WTC11 (cell line): Measurements from ENCODE around the gene FAT2. TPM values are rescaled to one million over a fixed set of nuclear protein-coding genes. Genes with fewer than 3 reads are reported as not detected.

Experiments used
- ATAC-seq: fragments of 200-7000 bp; cut with Tn5 transposase; 2 replicates; pipeline ENCODE4 v1.10.0; 2021; ENCODE audit warnings: mild to moderate bottlenecking, moderate library complexity
- CTCF ChIA-PET: fragments of 300-600 bp; sonication (Branson Sonifier 250); formaldehyde crosslinking; loops from one replicate; lab custom pipeline; 2021; ENCODE audit warnings: antibody characterized with exemption; lab: Charles Lee
- POLR2A ChIA-PET: fragments of 350-600 bp; sonication (Branson Sonifier 250); formaldehyde crosslinking; loops from one replicate; lab custom pipeline; 2021; ENCODE audit warnings: antibody characterized with exemption; lab: Charles Lee
- DNase-seq: peaks from one replicate; pipeline ENCODE4 v3.0.0; 2021; ENCODE audit warnings: low spot score
- H3K27ac Mint-ChIP-seq: 2 replicates; pipeline ENCODE4 v1.8.0; 2021; ENCODE audit warnings: mixed read lengths
- H3K27me3 Mint-ChIP-seq: 2 replicates; pipeline ENCODE4 v1.8.0; 2021; ENCODE audit warnings: low read depth, mild to moderate bottlenecking, moderate library complexity, mixed read lengths
- H3K36me3 Mint-ChIP-seq: 2 replicates; pipeline ENCODE4 v1.8.0; 2021; ENCODE audit warnings: mixed read lengths
- H3K4me1 Mint-ChIP-seq: 2 replicates; pipeline ENCODE4 v1.8.0; 2022; ENCODE audit warnings: mixed read lengths
- H3K4me3 Mint-ChIP-seq: 2 replicates; pipeline ENCODE4 v1.8.0; 2021; ENCODE audit warnings: mild to moderate bottlenecking, moderate library complexity, mixed read lengths
- H3K9me3 Mint-ChIP-seq: 2 replicates; pipeline ENCODE4 v1.8.0; 2021; ENCODE audit warnings: mixed read lengths
- CBFB ChIP-seq: sonication (generic); formaldehyde crosslinking; IDR thresholded peaks from 2 replicates; pipeline ENCODE4 v1.8.1; 2022; ENCODE audit warnings: mild to moderate bottlenecking, low read depth, missing genetic modification reagents
- JAZF1 ChIP-seq: fragments of 250-450 bp; sonication (Bioruptor Pico); IDR thresholded peaks from 2 replicates; pipeline ENCODE4 v1.9.0; 2021; ENCODE audit warnings: moderate library complexity, mild to moderate bottlenecking, inconsistent platforms
- KAT7 ChIP-seq: sonication (generic); formaldehyde crosslinking; IDR thresholded peaks from 2 replicates; pipeline ENCODE4 v1.8.1; 2023; ENCODE audit warnings: missing genetic modification reagents, mild to moderate bottlenecking, borderline replicate concordance
- NFE2L1 ChIP-seq: sonication (generic); formaldehyde crosslinking; IDR thresholded peaks from 2 replicates; pipeline ENCODE4 v1.8.1; 2023; ENCODE audit warnings: missing genetic modification reagents
- NR3C1 ChIP-seq: sonication (generic); formaldehyde crosslinking; conservative IDR thresholded peaks from 2 replicates; pipeline ENCODE4 v1.8.1; 2023; ENCODE audit warnings: low read depth, mild to moderate bottlenecking, missing genetic modification reagents
- OVOL2 ChIP-seq: fragments of 250-450 bp; sonication (Bioruptor Pico); IDR thresholded peaks from 2 replicates; pipeline ENCODE4 v1.9.0; 2021; ENCODE audit warnings: mild to moderate bottlenecking, borderline replicate concordance
- RORB ChIP-seq: fragments of 250-450 bp; sonication (Bioruptor Pico); IDR thresholded peaks from 2 replicates; pipeline ENCODE4 v1.9.0; 2021; ENCODE audit warnings: mild to moderate bottlenecking
- SMAD3 ChIP-seq: sonication (generic); formaldehyde crosslinking; IDR thresholded peaks from 2 replicates; pipeline ENCODE4 v1.8.0; 2022; ENCODE audit warnings: missing genetic modification reagents, mild to moderate bottlenecking, borderline replicate concordance
- SOX15 ChIP-seq: fragments of 250-450 bp; sonication (Bioruptor Pico); IDR thresholded peaks from 2 replicates; pipeline ENCODE4 v1.9.0; 2021; ENCODE audit warnings: mild to moderate bottlenecking
- SP1 ChIP-seq: sonication (generic); formaldehyde crosslinking; conservative IDR thresholded peaks from 2 replicates; pipeline ENCODE4 v1.8.1; 2022; ENCODE audit warnings: missing genetic modification reagents
- TCF7 ChIP-seq: sonication (generic); formaldehyde crosslinking; IDR thresholded peaks from 2 replicates; pipeline ENCODE4 v1.8.0; 2022; ENCODE audit warnings: mild to moderate bottlenecking, low read depth, missing genetic modification reagents, moderate library complexity
- TEAD1 ChIP-seq: sonication (generic); formaldehyde crosslinking; IDR thresholded peaks from 2 replicates; pipeline ENCODE4 v1.8.0; 2022; ENCODE audit warnings: mild to moderate bottlenecking, missing genetic modification reagents
- ZNF263 ChIP-seq: sonication (generic); formaldehyde crosslinking; IDR thresholded peaks from 2 replicates; pipeline ENCODE4 v1.8.1; 2022; ENCODE audit warnings: low read depth, mild to moderate bottlenecking, moderate library complexity, missing genetic modification reagents
- total RNA-seq: library from RNA; stranded (reverse); gene quantifications from 3 replicates; pipeline ENCODE4 v1.2.3, GENCODE V29; 2021
- TF ChIP-seq, protein P1 (sequence below): fragments of 250-450 bp; sonication (Bioruptor Pico); IDR thresholded peaks from 2 replicates; pipeline ENCODE4 v1.9.0; 2021; ENCODE audit warnings: mild to moderate bottlenecking, borderline replicate concordance
- TF ChIP-seq, protein P2 (sequence below): fragments of 250-450 bp; sonication (Bioruptor Pico); IDR thresholded peaks from 2 replicates; pipeline ENCODE4 v1.9.0; 2021; ENCODE audit warnings: mild to moderate bottlenecking
- TF ChIP-seq, protein P3 (sequence below): sonication (generic); formaldehyde crosslinking; conservative IDR thresholded peaks from 2 replicates; pipeline ENCODE4 v1.8.1; 2023; ENCODE audit warnings: mild to moderate bottlenecking, low read depth, missing genetic modification reagents, moderate library complexity
- TF ChIP-seq, protein P4 (sequence below): sonication (generic); formaldehyde crosslinking; IDR thresholded peaks from 2 replicates; pipeline ENCODE4 v1.8.0; 2023; ENCODE audit warnings: missing genetic modification reagents, mild to moderate bottlenecking, borderline replicate concordance
- TF ChIP-seq, protein P5 (sequence below): sonication (generic); formaldehyde crosslinking; IDR thresholded peaks from 2 replicates; pipeline ENCODE4 v1.8.1; 2022; ENCODE audit warnings: mild to moderate bottlenecking, moderate library complexity, missing genetic modification reagents
- TF ChIP-seq, protein P6 (sequence below): sonication (generic); formaldehyde crosslinking; IDR thresholded peaks from 2 replicates; pipeline ENCODE4 v1.8.1; 2023; ENCODE audit warnings: mild to moderate bottlenecking, missing genetic modification reagents, moderate library complexity
- TF ChIP-seq, protein P7 (sequence below): sonication (generic); formaldehyde crosslinking; IDR thresholded peaks from 2 replicates; pipeline ENCODE4 v1.8.1; 2023; ENCODE audit warnings: mild to moderate bottlenecking, missing genetic modification reagents, borderline replicate concordance

The FAT2 gene
- total RNA-seq, 1 experiment from 2014 or later = 0.26 TPM

DNA sequence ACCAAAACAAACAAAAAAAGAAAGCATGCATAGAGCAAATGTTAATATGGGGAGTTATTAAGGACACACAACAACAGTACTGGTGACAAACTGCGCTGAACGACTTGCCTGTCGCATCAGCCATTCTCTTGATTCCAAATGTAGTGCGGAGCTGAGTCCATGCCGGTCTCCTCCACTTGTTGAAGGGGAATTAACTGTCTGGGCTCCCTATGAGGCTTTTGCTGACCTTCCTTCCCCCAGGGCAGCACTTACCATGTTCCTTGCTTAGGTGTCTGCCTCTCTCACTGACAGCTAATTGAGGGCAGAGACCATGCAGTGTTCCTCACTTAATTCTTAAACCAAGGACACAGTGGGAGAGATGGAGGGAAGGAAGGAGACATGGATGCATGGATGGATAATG, 40.8 kb upstream of the FAT2 start:
- POLR2A ChIA-PET = no interaction called here
- H3K27ac Mint-ChIP-seq = no peak overlapping the region
- ATAC-seq = no peak

More for the DNA sequence above, 40.8 kb upstream of the FAT2 start:
- no peak for DNase-seq
- 0 out of 2 replicates have a peak, but pooled peaks cover 4% of the 10 kb centered on the region for H3K4me1 Mint-ChIP-seq
- H3K4me3 Mint-ChIP-seq = no peak overlapping the region
- TF ChIP-seq TCF7 (CRISPR knock-in tag) (no peak), CBFB (no peak), SMAD3 (no peak), OVOL2 (CRISPR knock-in tag) (no peak), SOX15 (CRISPR knock-in tag) (no peak), JAZF1 (CRISPR knock-in tag) (no peak), RORB (no peak), TEAD1 (CRISPR knock-in tag) (no peak), ZNF263 (no peak), NR3C1 (no peak), KAT7 (no peak), SP1 (CRISPR knock-in tag) (no peak), NFE2L1 (CRISPR knock-in tag) (no peak)
- TF ChIP-seq, protein P1, sequence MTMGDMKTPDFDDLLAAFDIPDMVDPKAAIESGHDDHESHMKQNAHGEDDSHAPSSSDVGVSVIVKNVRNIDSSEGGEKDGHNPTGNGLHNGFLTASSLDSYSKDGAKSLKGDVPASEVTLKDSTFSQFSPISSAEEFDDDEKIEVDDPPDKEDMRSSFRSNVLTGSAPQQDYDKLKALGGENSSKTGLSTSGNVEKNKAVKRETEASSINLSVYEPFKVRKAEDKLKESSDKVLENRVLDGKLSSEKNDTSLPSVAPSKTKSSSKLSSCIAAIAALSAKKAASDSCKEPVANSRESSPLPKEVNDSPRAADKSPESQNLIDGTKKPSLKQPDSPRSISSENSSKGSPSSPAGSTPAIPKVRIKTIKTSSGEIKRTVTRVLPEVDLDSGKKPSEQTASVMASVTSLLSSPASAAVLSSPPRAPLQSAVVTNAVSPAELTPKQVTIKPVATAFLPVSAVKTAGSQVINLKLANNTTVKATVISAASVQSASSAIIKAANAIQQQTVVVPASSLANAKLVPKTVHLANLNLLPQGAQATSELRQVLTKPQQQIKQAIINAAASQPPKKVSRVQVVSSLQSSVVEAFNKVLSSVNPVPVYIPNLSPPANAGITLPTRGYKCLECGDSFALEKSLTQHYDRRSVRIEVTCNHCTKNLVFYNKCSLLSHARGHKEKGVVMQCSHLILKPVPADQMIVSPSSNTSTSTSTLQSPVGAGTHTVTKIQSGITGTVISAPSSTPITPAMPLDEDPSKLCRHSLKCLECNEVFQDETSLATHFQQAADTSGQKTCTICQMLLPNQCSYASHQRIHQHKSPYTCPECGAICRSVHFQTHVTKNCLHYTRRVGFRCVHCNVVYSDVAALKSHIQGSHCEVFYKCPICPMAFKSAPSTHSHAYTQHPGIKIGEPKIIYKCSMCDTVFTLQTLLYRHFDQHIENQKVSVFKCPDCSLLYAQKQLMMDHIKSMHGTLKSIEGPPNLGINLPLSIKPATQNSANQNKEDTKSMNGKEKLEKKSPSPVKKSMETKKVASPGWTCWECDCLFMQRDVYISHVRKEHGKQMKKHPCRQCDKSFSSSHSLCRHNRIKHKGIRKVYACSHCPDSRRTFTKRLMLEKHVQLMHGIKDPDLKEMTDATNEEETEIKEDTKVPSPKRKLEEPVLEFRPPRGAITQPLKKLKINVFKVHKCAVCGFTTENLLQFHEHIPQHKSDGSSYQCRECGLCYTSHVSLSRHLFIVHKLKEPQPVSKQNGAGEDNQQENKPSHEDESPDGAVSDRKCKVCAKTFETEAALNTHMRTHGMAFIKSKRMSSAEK (CRISPR knock-in tag) = no peak
- TF ChIP-seq, protein P2, sequence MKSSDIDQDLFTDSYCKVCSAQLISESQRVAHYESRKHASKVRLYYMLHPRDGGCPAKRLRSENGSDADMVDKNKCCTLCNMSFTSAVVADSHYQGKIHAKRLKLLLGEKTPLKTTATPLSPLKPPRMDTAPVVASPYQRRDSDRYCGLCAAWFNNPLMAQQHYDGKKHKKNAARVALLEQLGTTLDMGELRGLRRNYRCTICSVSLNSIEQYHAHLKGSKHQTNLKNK (CRISPR knock-in tag) = no peak
- TF ChIP-seq, protein P3, sequence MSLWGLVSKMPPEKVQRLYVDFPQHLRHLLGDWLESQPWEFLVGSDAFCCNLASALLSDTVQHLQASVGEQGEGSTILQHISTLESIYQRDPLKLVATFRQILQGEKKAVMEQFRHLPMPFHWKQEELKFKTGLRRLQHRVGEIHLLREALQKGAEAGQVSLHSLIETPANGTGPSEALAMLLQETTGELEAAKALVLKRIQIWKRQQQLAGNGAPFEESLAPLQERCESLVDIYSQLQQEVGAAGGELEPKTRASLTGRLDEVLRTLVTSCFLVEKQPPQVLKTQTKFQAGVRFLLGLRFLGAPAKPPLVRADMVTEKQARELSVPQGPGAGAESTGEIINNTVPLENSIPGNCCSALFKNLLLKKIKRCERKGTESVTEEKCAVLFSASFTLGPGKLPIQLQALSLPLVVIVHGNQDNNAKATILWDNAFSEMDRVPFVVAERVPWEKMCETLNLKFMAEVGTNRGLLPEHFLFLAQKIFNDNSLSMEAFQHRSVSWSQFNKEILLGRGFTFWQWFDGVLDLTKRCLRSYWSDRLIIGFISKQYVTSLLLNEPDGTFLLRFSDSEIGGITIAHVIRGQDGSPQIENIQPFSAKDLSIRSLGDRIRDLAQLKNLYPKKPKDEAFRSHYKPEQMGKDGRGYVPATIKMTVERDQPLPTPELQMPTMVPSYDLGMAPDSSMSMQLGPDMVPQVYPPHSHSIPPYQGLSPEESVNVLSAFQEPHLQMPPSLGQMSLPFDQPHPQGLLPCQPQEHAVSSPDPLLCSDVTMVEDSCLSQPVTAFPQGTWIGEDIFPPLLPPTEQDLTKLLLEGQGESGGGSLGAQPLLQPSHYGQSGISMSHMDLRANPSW (CRISPR knock-in tag) = no peak
- TF ChIP-seq, protein P4, sequence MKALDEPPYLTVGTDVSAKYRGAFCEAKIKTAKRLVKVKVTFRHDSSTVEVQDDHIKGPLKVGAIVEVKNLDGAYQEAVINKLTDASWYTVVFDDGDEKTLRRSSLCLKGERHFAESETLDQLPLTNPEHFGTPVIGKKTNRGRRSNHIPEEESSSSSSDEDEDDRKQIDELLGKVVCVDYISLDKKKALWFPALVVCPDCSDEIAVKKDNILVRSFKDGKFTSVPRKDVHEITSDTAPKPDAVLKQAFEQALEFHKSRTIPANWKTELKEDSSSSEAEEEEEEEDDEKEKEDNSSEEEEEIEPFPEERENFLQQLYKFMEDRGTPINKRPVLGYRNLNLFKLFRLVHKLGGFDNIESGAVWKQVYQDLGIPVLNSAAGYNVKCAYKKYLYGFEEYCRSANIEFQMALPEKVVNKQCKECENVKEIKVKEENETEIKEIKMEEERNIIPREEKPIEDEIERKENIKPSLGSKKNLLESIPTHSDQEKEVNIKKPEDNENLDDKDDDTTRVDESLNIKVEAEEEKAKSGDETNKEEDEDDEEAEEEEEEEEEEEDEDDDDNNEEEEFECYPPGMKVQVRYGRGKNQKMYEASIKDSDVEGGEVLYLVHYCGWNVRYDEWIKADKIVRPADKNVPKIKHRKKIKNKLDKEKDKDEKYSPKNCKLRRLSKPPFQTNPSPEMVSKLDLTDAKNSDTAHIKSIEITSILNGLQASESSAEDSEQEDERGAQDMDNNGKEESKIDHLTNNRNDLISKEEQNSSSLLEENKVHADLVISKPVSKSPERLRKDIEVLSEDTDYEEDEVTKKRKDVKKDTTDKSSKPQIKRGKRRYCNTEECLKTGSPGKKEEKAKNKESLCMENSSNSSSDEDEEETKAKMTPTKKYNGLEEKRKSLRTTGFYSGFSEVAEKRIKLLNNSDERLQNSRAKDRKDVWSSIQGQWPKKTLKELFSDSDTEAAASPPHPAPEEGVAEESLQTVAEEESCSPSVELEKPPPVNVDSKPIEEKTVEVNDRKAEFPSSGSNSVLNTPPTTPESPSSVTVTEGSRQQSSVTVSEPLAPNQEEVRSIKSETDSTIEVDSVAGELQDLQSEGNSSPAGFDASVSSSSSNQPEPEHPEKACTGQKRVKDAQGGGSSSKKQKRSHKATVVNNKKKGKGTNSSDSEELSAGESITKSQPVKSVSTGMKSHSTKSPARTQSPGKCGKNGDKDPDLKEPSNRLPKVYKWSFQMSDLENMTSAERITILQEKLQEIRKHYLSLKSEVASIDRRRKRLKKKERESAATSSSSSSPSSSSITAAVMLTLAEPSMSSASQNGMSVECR (CRISPR knock-in tag) = no peak
- TF ChIP-seq, protein P5, sequence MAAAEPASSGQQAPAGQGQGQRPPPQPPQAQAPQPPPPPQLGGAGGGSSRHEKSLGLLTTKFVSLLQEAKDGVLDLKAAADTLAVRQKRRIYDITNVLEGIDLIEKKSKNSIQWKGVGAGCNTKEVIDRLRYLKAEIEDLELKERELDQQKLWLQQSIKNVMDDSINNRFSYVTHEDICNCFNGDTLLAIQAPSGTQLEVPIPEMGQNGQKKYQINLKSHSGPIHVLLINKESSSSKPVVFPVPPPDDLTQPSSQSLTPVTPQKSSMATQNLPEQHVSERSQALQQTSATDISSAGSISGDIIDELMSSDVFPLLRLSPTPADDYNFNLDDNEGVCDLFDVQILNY (CRISPR knock-in tag) = no peak
- TF ChIP-seq, protein P6, sequence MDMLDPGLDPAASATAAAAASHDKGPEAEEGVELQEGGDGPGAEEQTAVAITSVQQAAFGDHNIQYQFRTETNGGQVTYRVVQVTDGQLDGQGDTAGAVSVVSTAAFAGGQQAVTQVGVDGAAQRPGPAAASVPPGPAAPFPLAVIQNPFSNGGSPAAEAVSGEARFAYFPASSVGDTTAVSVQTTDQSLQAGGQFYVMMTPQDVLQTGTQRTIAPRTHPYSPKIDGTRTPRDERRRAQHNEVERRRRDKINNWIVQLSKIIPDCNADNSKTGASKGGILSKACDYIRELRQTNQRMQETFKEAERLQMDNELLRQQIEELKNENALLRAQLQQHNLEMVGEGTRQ = no peak
- TF ChIP-seq, protein P7, sequence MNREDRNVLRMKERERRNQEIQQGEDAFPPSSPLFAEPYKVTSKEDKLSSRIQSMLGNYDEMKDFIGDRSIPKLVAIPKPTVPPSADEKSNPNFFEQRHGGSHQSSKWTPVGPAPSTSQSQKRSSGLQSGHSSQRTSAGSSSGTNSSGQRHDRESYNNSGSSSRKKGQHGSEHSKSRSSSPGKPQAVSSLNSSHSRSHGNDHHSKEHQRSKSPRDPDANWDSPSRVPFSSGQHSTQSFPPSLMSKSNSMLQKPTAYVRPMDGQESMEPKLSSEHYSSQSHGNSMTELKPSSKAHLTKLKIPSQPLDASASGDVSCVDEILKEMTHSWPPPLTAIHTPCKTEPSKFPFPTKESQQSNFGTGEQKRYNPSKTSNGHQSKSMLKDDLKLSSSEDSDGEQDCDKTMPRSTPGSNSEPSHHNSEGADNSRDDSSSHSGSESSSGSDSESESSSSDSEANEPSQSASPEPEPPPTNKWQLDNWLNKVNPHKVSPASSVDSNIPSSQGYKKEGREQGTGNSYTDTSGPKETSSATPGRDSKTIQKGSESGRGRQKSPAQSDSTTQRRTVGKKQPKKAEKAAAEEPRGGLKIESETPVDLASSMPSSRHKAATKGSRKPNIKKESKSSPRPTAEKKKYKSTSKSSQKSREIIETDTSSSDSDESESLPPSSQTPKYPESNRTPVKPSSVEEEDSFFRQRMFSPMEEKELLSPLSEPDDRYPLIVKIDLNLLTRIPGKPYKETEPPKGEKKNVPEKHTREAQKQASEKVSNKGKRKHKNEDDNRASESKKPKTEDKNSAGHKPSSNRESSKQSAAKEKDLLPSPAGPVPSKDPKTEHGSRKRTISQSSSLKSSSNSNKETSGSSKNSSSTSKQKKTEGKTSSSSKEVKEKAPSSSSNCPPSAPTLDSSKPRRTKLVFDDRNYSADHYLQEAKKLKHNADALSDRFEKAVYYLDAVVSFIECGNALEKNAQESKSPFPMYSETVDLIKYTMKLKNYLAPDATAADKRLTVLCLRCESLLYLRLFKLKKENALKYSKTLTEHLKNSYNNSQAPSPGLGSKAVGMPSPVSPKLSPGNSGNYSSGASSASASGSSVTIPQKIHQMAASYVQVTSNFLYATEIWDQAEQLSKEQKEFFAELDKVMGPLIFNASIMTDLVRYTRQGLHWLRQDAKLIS = no peak
- TF ChIP-seq, all 79 proteins: peak for 0
- no peaks in the 10 kb centered on the region for H3K36me3 Mint-ChIP-seq
- H3K27me3 Mint-ChIP-seq = peaks cover 19% of the 10 kb centered on the region
- CTCF ChIA-PET = interaction anchor here (0.9 to 2.0 kb wide), 3 partner anchors 20 to 27 kb away, joined by 4 to 12 read pairs (median 4); no protein-coding TSS in a partner anchor
- no peaks in the 10 kb centered on the region for H3K9me3 Mint-ChIP-seq
